GM12878 (cell line): ENCODE results near the gene MTMR3.

Experiments
- ASH2L ChIP-seq: fragments of 300-600, 200-600 bp; sonication (generic); IDR thresholded peaks from 2 replicates; pipeline ENCODE4 v1.6.1; 2017; ENCODE audit warnings: low read depth, mild to moderate bottlenecking, borderline replicate concordance
- CREM ChIP-seq: IDR thresholded peaks from 2 replicates; pipeline ENCODE4 v1.6.1; 2014; ENCODE audit warnings: antibody characterized with exemption, low read depth
- CTCF ChIP-seq, 3 experiments: IDR thresholded peaks in 2 of 3; conservative IDR thresholded peaks in 1 of 3; 2 replicates each; pipeline ENCODE4 v1.5.1; 2011; ENCODE audit warnings: low read depth in 3 of 3, low read length in 3 of 3, mild to moderate bottlenecking in 3 of 3, control low read depth in 2 of 3, moderate library complexity in 2 of 3, inconsistent platforms in 1 of 3, mixed read lengths in 1 of 3; ENCODE audit not compliant: control insufficient read depth in 2 of 3, insufficient read depth in 1 of 3; ENCODE audit errors: extremely low read depth in 1 of 3
- EZH2 ChIP-seq: IDR thresholded peaks from 2 replicates; pipeline ENCODE4 v1.6.1; 2012; ENCODE audit warnings: low read depth, mild to moderate bottlenecking, control low read depth, inconsistent platforms, low read length, borderline replicate concordance; ENCODE audit not compliant: control insufficient read depth
- NR2C1 ChIP-seq: fragments of 450-650 bp; IDR thresholded peaks from 2 replicates; pipeline ENCODE4 v1.6.1; 2017; ENCODE audit warnings: antibody characterized with exemption, mild to moderate bottlenecking, moderate library complexity
- NR2F1 ChIP-seq: fragments of 450-650 bp; conservative IDR thresholded peaks from 2 replicates; pipeline ENCODE4 v1.6.1; 2017; ENCODE audit warnings: mild to moderate bottlenecking
- PAX8 ChIP-seq: fragments of 450-650 bp; IDR thresholded peaks from 2 replicates; pipeline ENCODE4 v1.6.1; 2017; ENCODE audit warnings: mild to moderate bottlenecking, moderate library complexity
- POLR2A ChIP-seq: IDR thresholded peaks from 2 replicates; pipeline ENCODE4 v1.6.1; 2011; ENCODE audit warnings: low read depth, mild to moderate bottlenecking, low read length
- POLR2AphosphoS5 ChIP-seq: IDR thresholded peaks from 2 replicates; pipeline ENCODE4 v1.6.1; 2011; ENCODE audit warnings: mild to moderate bottlenecking, low read length, inconsistent platforms
- RAD21 ChIP-seq: IDR thresholded peaks from 2 replicates; pipeline ENCODE4 v1.6.1; 2011; ENCODE audit warnings: mild to moderate bottlenecking, low read depth, low read length, moderate library complexity; ENCODE audit not compliant: insufficient read depth
- REST ChIP-seq: IDR thresholded peaks from 2 replicates; pipeline ENCODE4 v1.6.1; 2012; ENCODE audit warnings: mild to moderate bottlenecking, low read depth, low read length
- TBL1XR1 ChIP-seq: IDR thresholded peaks from 2 replicates; pipeline ENCODE4 v1.6.1; 2012; ENCODE audit warnings: low read depth, low read length, improper control_type of control experiment
- YY1 ChIP-seq: IDR thresholded peaks from 2 replicates; pipeline ENCODE4 v1.6.1; 2011; ENCODE audit warnings: low read depth, mild to moderate bottlenecking, low read length
- ZNF592 ChIP-seq: fragments of 450-650 bp; IDR thresholded peaks from 2 replicates; pipeline ENCODE4 v1.6.1; 2017; ENCODE audit warnings: mild to moderate bottlenecking, moderate library complexity

GRCh38 chr22:29987137-29987536, 104.2 kb downstream of the MTMR3 start:
- TF ChIP-seq POLR2A (no peak), NR2C1 (no peak), RAD21 (no peak), POLR2AphosphoS5 (no peak), CTCF (IDR thresholded peaks at IDR 0.05 in 2 of 3, conservative IDR thresholded peaks at IDR 0.05 in 1 of 3; ENCODE audit: control insufficient read depth in 2 of 3, extremely low read depth in 1 of 3, insufficient read depth in 1 of 3, low read depth in 3 of 3, low read length in 3 of 3) (no peak), ZNF592 (no peak), TBL1XR1 (no peak), YY1 (no peak), EZH2 (no peak), NR2F1 (no peak), REST (no peak), ASH2L (no peak), PAX8 (no peak), CREM (no peak)
